Astrocyte of the cerebellum (primary cell): ENCODE measurements around the gene POLR1D.

Experiments
- DNase-seq: peaks from one replicate; pipeline ENCODE4 v3.0.0-alpha.2; 2011; ENCODE audit warnings: low read depth
- H3K4me3 ChIP-seq: 2 replicates; pipeline ENCODE4 v1.5.1; 2011; ENCODE audit warnings: mild to moderate bottlenecking, low read depth, low read length, moderate library complexity
- in situ Hi-C: cut with HindIII; loops from 2 replicates; pipeline ENCODE4 v1.10.0; 2017; ENCODE audit warnings: low sequenced_read_pairs
- TF ChIP-seq, protein P1 (sequence below): IDR thresholded peaks from 2 replicates; pipeline ENCODE4 v1.5.1; 2012; ENCODE audit warnings: low read length, low read depth, moderate library complexity, mild to moderate bottlenecking; ENCODE audit errors: missing control alignments

The POLR1D gene

DNA sequence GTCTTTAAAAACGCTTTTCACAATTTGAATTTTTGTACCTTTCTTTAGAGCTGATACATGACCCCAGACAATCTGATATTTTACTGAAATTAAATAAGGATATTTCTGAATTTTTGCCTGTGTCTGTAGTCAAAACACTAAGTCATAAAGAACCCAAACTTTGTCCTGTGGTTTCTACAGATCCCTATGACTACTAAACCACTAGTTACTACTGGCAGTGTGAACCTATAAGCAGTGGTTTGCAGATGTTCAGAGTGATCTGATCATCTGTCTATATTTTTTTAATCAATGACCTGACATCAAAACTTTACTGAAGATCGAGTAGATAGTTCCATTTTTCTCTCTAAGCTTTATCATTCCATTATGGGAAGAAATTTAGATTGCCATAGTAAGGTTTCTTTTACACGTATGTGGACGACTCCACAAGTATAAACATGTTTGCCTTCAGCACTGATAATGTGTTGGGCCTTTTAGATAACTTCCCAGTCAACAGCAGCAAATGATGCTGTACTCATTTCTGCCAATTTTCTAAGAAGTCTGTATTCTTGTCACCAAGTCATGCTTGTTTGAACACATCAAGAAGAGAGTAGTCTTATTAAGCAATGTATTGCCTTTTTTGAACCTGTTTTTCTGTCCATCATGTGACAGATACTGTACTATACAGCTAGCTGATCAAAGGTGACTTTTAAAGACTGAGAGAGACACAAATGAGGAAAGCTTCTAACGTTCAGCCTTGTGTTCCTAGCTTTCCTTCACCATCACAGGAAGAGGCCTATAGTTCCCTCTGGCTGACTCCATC, 21.8 kb downstream of the POLR1D start:
- no peak overlapping the region for H3K4me3 ChIP-seq
- DNase-seq, result no peak
- TF ChIP-seq, protein P1, sequence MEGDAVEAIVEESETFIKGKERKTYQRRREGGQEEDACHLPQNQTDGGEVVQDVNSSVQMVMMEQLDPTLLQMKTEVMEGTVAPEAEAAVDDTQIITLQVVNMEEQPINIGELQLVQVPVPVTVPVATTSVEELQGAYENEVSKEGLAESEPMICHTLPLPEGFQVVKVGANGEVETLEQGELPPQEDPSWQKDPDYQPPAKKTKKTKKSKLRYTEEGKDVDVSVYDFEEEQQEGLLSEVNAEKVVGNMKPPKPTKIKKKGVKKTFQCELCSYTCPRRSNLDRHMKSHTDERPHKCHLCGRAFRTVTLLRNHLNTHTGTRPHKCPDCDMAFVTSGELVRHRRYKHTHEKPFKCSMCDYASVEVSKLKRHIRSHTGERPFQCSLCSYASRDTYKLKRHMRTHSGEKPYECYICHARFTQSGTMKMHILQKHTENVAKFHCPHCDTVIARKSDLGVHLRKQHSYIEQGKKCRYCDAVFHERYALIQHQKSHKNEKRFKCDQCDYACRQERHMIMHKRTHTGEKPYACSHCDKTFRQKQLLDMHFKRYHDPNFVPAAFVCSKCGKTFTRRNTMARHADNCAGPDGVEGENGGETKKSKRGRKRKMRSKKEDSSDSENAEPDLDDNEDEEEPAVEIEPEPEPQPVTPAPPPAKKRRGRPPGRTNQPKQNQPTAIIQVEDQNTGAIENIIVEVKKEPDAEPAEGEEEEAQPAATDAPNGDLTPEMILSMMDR, result no peak
- in situ Hi-C loops, result no loop called here

DNA sequence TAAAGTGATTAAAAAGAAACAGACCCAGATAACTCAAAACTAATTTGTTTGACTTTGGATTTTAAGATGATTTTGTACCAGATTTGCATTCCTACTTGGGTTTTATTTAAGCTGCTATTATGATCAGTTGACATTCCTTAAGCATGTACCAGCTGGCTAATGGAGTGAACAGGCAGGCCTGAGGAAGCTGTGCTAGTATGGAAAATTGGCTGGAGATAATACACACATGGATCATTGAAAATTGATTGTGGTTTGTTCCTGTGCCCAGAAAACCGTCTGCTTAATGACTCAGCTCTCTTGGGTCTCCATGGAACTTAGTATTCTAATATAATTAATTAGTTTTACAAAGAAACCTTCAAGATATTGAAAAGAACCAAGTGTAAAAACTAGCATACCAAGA, 22.6 kb downstream of the POLR1D start:
- peak; percentile 91 for DNase-seq
- in situ Hi-C loops, result no loop called here
- TF ChIP-seq, protein P1, result no peak
- H3K4me3 ChIP-seq, result no peak overlapping the region

DNA sequence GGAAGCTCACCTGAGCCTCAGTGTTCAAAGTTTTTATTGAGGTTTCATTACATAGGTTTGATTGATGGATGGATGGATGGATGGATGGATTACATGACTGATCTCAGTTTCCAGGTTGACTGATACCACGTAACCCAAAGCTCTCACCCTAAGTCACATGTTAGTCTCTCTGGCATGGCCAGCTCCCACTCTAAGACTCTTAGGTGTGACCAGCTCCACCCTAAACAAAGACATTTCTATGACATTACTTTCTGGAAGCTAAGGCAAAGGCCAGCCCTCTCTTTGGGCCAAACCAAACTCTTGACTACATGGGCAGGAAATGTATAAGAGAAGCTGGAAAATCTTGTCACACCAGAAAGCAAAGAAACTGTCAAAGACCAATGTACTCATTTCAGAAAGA, 28.6 kb downstream of the POLR1D start:
- in situ Hi-C loops, result no loop called here
- TF ChIP-seq, protein P1, result no peak
- no peak overlapping the region for H3K4me3 ChIP-seq
- DNase-seq, result no peak

DNA sequence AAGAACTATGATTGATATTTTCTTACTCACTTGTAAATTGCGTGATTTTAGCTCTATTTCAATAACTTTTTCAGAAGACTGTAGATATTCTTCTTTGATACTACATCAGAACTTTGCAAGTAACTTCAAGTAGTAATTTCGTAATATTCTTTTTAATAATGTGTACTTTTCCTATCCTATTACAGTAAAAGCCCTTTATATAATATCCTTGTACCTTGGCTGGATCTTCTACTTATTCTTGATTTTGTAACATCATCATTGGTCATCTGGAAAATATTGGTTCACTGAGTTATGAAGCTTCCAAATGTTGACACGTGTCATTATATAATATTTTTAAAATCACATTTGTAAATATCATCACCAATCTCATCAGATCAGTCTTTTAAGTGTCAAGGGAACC, 32.4 kb downstream of the POLR1D start:
- in situ Hi-C loops, result no loop called here
- H3K4me3 ChIP-seq, result no peak overlapping the region
- TF ChIP-seq, protein P1, result no peak
- no peak for DNase-seq

DNA sequence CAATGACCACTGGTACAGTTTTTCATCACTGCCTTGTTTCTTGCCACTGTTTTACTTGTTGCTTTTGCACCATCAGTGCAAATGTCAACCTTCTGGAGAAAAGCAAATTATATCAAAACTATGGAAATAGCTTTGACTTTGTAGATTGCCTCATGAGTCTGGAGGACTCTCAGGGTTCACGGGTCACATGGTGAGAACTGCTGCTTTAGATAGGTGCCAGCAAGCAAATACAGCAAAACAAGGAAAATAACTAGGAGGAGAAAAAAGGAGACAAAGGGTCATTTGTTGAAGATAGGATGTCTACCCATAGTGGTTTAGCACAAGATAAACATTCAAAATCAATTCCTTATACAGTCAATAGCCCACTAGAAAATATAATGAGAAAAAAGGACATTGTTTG, 33.1 kb downstream of the POLR1D start:
- no peak overlapping the region for H3K4me3 ChIP-seq
- in situ Hi-C loops, result no loop called here
- TF ChIP-seq, protein P1, result no peak
- no peak for DNase-seq

DNA sequence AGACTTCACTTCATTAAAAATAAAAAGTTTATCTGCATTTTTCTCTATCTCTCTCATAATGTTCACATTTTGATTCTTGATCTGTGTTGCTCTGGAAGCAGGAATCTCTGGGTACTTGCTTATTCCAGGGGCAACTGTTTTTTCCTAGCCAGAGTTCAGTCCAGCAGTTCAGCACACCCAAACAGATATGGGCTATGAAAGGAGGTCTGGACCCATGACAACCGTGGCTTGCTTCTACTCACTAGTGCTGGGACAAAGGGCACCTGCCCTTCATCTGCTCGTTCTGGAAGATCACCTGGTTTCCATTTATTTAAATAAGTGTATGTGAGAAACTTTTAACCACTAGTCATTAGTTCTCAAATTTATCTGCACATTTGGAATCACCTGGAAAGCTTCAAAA, 36.0 kb downstream of the POLR1D start:
- no peak overlapping the region for H3K4me3 ChIP-seq
- in situ Hi-C loops, result no loop called here
- no peak for DNase-seq
- TF ChIP-seq, protein P1, result no peak
